ENCODE results near the gene TRIP12. TPM values are rescaled to one million over a fixed set of nuclear protein-coding genes. Genes with fewer than 3 reads are reported as not detected.

The TRIP12 gene
- total and polyA plus RNA-seq, 2 of the 4 experiments (the other 2 are of a cell fraction), result 51.6 to 209 TPM

GRCh38 chr2:229849073-229849472 lies 72.7 kb downstream of the TRIP12 start:
- Histone ChIP-seq H3K18ac (ENCODE audit: low read depth, low read length) (no peak overlapping the region), H3K27ac (ENCODE audit: insufficient read depth, low read length) (no peak overlapping the region), H4K91ac (ENCODE audit: insufficient read depth, low read depth, low read length) (no peak overlapping the region), H3K4ac (ENCODE audit: low read depth, low read length) (no peak overlapping the region), H3K36me3 (ENCODE audit: control insufficient read depth, insufficient read depth, low read length) (peaks cover 9% of the 10 kb centered on the region), H2AK5ac (ENCODE audit: low read depth, low read length) (no peak overlapping the region), H4K20me1 (ENCODE audit: insufficient read depth, low read length) (peaks cover 32% of the 10 kb centered on the region), H4K8ac (ENCODE audit: low read depth in 2 of 2, low read length in 2 of 2) (no peak overlapping the region), H2AFZ (replicated peaks; ENCODE audit: low read length, poor library complexity) (no peak overlapping the region), H2BK120ac (ENCODE audit: low read depth, low read length) (no peak overlapping the region), H2BK20ac (ENCODE audit: low read depth, low read length) (no peak overlapping the region), H3K56ac (ENCODE audit: extremely low read depth, insufficient read depth, low read length) (no peak overlapping the region), H3K27me3 (ENCODE audit: control insufficient read depth, insufficient read depth, low read length) (no peaks in the 10 kb centered on the region), H3K9me1 (ENCODE audit: insufficient read depth, low read length) (peaks cover 6% of the 10 kb centered on the region), H3K23ac (ENCODE audit: low read depth, low read length) (no peak overlapping the region), H3K4me1 (ENCODE audit: control insufficient read depth, insufficient read depth, low read length) (no peaks in the 10 kb centered on the region), H3K4me2 (ENCODE audit: low read depth, low read length) (no peak overlapping the region), H3K4me3 (ENCODE audit: insufficient read depth, low read depth, low read length) (no peak overlapping the region), H3K79me1 (ENCODE audit: low read depth in 1 of 2, low read length in 2 of 2) (peaks cover 41 to 64% of the 10 kb centered on the region in 2 experiments), H3K14ac (replicated peaks; ENCODE audit: low read depth, low read length) (no peak overlapping the region), H2BK15ac (ENCODE audit: low read depth, low read length) (no peak overlapping the region), H2AK9ac (replicated peaks; ENCODE audit: low read depth, low read length, poor library complexity) (no peak overlapping the region), H4K5ac (ENCODE audit: low read depth, low read length) (no peak overlapping the region), H3K9ac (ENCODE audit: low read depth, low read length) (no peak overlapping the region), H2BK5ac (ENCODE audit: low read depth, low read length, poor library complexity, severe bottlenecking) (no peak overlapping the region), H3K9me3 (ENCODE audit: control insufficient read depth, insufficient read depth, low read length) (no peaks in the 10 kb centered on the region)
- TF ChIP-seq BHLHE40 (IDR thresholded peaks at IDR 0.05; ENCODE audit: low read depth, low read length), result no peak
- TF ChIP-seq ELK1 (IDR thresholded peaks at IDR 0.05; ENCODE audit: borderline replicate concordance, low read depth, low read length), result no peak
- no peak for TF ChIP-seq NFE2L2 (IDR thresholded peaks at IDR 0.05; ENCODE audit: low read depth, low read length)
- TF ChIP-seq MAFK (IDR thresholded peaks at IDR 0.05; ENCODE audit: low read depth, low read length), result no peak
- no peak for TF ChIP-seq USF2 (IDR thresholded peaks at IDR 0.05; ENCODE audit: low read depth, low read length)
- TF ChIP-seq RAD21 (IDR thresholded peaks at IDR 0.05; ENCODE audit: low read length), result no peak
- TF ChIP-seq MAZ (IDR thresholded peaks at IDR 0.05; ENCODE audit: borderline replicate concordance, low read depth, low read length), result no peak
- TF ChIP-seq CEBPB (IDR thresholded peaks at IDR 0.05; ENCODE audit: low read depth, low read length), result no peak
- TF ChIP-seq CHD1 (IDR thresholded peaks at IDR 0.05; ENCODE audit: low read depth, low read length), result no peak
- TF ChIP-seq RCOR1 (IDR thresholded peaks at IDR 0.05; ENCODE audit: insufficient replicate concordance, low read length), result no peak
- TF ChIP-seq MXI1 (IDR thresholded peaks at IDR 0.05; ENCODE audit: borderline replicate concordance, low read depth, low read length), result no peak
- TF ChIP-seq RFX5 (IDR thresholded peaks at IDR 0.05; ENCODE audit: low read depth, low read length), result no peak
- no peak for TF ChIP-seq CTCF (conservative IDR thresholded peaks at IDR 0.05; ENCODE audit: low read depth, low read length)
- no peak for TF ChIP-seq FOS (IDR thresholded peaks at IDR 0.05; ENCODE audit: low read depth, low read length)
- no peak for TF ChIP-seq SMC3 (IDR thresholded peaks at IDR 0.05; ENCODE audit: low read depth, low read length)
- TF ChIP-seq POLR2A (IDR thresholded peaks at IDR 0.05; ENCODE audit: low read depth, low read length), result no peak
- intact Hi-C loops (cut with micrococcal nuclease), result no loop called here
- CTCF ChIA-PET, result no interaction called here
- DNase-seq (no peak), ATAC-seq (ENCODE audit: low read depth) (no peak)
- POLR2A ChIA-PET (ENCODE audit: unreplicated experiment), result no interaction called here
- in situ Hi-C loops (cut with MboI; ENCODE audit: low sequenced_read_pairs), result no loop called here
- BruUV-seq (replicated peaks), result no TSS peak
- dilution Hi-C loops (cut with HindIII; ENCODE audit: low sequenced_read_pairs, unreplicated experiment), result no loop called here
- 100% methylated on average over 3 of the region's 3 CpGs; no CpG with 5 or more reads in 1 of the 2 experiments for WGBS, 2 experiments (ENCODE audit: extremely low coverage in 2 of 2, insufficient read length in 1 of 2)
